Gastroesophageal sphincter (tissue), 3 donors: ENCODE results near the gene SLC7A6.

Experiments used
- EP300 ChIP-seq: sonication (generic); formaldehyde crosslinking; IDR thresholded peaks from one replicate; pipeline ENCODE4 v1.6.1; 2017; ENCODE audit warnings: antibody characterized with exemption, mild to moderate bottlenecking
- POLR2A ChIP-seq, 2 donors: fragments of 450-650 bp; IDR thresholded peaks; one replicate each; pipeline ENCODE4 v1.6.1; 2017; ENCODE audit warnings: antibody characterized with exemption in 2 of 2, mild to moderate bottlenecking in 2 of 2, moderate library complexity in 1 of 2
- POLR2AphosphoS5 ChIP-seq: sonication (generic); formaldehyde crosslinking; IDR thresholded peaks from one replicate; pipeline ENCODE4 v1.6.1; 2017; ENCODE audit warnings: antibody characterized with exemption
- TF ChIP-seq, protein P1 (sequence below), 4 experiments: fragments of 200-600 bp in 2 of 4; fragments of 450-650 bp in 2 of 4; sonication (generic) in 1 of 4; IDR thresholded peaks; one replicate each; pipeline ENCODE4 v1.5.1; 2017 to 2019; ENCODE audit warnings: antibody characterized with exemption in 4 of 4, mild to moderate bottlenecking in 2 of 4, moderate library complexity in 2 of 4

DNA sequence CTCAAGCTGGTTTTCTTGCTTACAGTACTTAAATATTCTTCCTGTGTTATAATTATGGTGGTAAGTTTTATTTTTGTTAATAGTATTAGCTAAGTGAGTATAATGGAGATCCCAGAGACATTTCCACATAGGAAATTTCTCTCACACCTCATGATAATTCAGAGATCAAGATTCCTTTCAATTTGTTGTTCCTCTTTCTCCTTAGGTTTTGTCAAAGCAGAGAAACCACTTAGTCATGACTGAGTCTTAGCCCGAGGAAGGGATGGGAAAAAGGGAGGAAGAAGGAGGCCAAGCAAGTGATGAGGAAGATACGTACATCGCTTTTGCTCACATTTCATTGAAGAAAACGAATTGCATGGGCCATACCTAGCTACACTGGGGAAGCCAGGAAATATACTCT lies 46.8 kb upstream of the SLC7A6 start:
- TF ChIP-seq, protein P1, sequence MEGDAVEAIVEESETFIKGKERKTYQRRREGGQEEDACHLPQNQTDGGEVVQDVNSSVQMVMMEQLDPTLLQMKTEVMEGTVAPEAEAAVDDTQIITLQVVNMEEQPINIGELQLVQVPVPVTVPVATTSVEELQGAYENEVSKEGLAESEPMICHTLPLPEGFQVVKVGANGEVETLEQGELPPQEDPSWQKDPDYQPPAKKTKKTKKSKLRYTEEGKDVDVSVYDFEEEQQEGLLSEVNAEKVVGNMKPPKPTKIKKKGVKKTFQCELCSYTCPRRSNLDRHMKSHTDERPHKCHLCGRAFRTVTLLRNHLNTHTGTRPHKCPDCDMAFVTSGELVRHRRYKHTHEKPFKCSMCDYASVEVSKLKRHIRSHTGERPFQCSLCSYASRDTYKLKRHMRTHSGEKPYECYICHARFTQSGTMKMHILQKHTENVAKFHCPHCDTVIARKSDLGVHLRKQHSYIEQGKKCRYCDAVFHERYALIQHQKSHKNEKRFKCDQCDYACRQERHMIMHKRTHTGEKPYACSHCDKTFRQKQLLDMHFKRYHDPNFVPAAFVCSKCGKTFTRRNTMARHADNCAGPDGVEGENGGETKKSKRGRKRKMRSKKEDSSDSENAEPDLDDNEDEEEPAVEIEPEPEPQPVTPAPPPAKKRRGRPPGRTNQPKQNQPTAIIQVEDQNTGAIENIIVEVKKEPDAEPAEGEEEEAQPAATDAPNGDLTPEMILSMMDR (IDR thresholded peaks at IDR 0.05): no peak
- no peak for TF ChIP-seq POLR2AphosphoS5
- TF ChIP-seq POLR2A (IDR thresholded peaks at IDR 0.05): no peak
- TF ChIP-seq EP300: no peak
